Activated CD4-positive, alpha-beta T cell treated with anti-CD3 and anti-CD28 coated beads, Interleukin-2, amount 10 ng/mL, durations not matched to agents 7 days and 5 days (primary cell): ENCODE data around the gene TNNC1. TPM values are rescaled to one million over a fixed set of nuclear protein-coding genes. Genes with fewer than 3 reads are reported as not detected.

ENCODE experiments used
- CTCF ChIA-PET: fragments of 350-600 bp; sonication (Branson Sonifier 250); formaldehyde crosslinking; loops from one replicate; lab custom pipeline; 2021; ENCODE audit warnings: antibody characterized with exemption; lab: Charles Lee
- POLR2A ChIA-PET: fragments of 350-600 bp; sonication (Branson Sonifier 250); formaldehyde crosslinking; loops from one replicate; lab custom pipeline; 2021; ENCODE audit warnings: antibody characterized with exemption; lab: Charles Lee
- DNase-seq: peaks from one replicate; pipeline ENCODE4 v3.0.0-alpha.2; 2020
- H3K27ac Mint-ChIP-seq: one replicate; pipeline ENCODE4 v1.8.0; 2021; ENCODE audit warnings: mild to moderate bottlenecking, moderate library complexity, mixed read lengths
- H3K27me3 Mint-ChIP-seq: one replicate; pipeline ENCODE4 v1.8.0; 2021; ENCODE audit warnings: mixed read lengths
- H3K36me3 Mint-ChIP-seq: one replicate; pipeline ENCODE4 v1.8.0; 2021; ENCODE audit warnings: low read depth, mixed read lengths
- H3K4me1 Mint-ChIP-seq: one replicate; pipeline ENCODE4 v1.8.0; 2021; ENCODE audit warnings: mixed read lengths
- H3K4me3 Mint-ChIP-seq: one replicate; pipeline ENCODE4 v1.8.0; 2021; ENCODE audit warnings: mild to moderate bottlenecking, moderate library complexity, mixed read lengths
- H3K9me3 Mint-ChIP-seq: one replicate; pipeline ENCODE4 v1.8.0; 2021; ENCODE audit warnings: mixed read lengths
- total RNA-seq, 2 experiments: library from RNA; stranded (reverse); gene quantifications; one replicate each; pipeline ENCODE4 v1.2.3, GENCODE V29; 2021

TNNC1 gene
- total RNA-seq, 2 experiments from 2014 or later: 1.5 to 2.1 TPM

DNA sequence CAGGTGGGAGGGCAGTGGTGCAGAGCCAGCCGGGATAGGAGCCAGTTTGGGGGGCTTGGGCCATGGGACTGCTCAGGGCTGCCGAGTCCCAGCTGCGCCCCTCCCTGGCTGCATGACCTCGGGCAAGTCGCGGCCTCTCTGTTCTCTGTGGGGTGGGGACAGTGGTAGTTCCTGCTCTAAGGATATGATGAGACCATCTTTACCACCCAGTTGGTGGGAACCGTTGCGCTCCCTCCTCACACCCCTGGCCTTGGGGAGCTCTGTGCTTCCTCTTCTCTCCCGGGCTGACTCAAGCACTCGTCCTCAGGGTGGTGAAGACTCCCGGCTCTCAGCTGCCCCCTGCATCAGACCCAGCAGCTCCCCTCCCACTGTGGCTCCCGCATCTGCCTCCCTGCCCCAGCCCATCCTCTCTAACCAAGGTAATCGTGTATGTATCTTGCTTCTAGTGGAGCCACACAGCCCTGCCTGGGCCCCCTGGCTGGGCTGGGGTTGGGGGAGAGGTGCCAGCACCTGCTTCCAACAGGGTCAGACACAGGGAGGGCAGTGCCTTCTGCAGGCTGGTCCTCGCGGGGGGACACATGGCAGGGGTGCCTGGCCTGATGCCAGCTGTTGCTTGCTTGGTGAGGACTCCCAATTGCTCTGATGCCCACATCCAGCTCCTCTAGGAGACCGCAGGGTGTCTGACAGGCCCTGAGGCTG, 26.2 kb upstream of the TNNC1 start:
- no peak overlapping the region for H3K27ac Mint-ChIP-seq
- POLR2A ChIA-PET: no interaction called here
- no peak for DNase-seq
- no peaks in the 10 kb centered on the region for H3K4me1 Mint-ChIP-seq
- H3K36me3 Mint-ChIP-seq: peaks cover 34% of the 10 kb centered on the region
- CTCF ChIA-PET: interaction anchor here (1.0 kb wide), 1 partner anchor 49 kb away, joined by 3 read pairs; no protein-coding TSS in a partner anchor
- no peaks in the 10 kb centered on the region for H3K9me3 Mint-ChIP-seq
- no peak overlapping the region for H3K4me3 Mint-ChIP-seq
- no peaks in the 10 kb centered on the region for H3K27me3 Mint-ChIP-seq

DNA sequence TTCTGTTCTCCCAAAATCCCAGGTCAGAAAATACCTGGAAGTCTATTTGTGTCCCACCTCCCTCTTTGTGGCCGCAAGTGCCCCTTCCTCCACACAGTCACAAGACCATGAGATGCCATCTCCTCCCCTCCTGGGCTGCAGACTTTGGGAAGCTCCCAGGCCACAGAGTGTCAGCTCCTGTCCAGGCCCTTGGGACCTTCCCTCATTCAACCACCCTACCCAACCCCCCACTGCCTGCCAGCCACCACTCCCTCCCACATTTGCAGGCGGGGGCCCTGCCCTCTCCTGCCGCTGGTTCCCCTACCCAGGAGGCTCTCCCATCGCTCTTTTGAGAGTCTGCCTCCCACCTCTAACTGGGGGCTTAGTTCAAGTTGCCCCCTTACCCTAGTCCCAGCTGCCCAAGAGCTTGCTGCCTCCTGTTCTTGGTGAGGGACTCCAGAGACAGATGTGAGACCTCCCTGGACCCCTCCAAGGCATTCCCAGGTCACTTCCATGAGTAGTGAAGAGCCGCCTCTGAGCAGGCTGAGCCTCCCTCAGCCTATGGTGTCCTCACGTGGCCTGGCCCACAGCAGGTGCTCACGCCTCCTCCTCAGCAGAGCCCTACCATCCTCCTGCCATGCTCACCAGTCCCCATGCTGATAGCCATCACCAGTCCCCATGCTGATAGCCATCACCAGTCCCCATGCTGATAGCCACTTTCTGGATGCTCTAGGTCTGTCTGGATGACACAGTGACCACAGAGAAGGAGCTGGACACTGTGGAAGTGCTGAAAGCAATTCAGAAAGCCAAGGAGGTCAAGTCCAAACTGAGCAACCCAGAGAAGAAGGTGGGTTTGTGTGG, 25.4 kb upstream of the TNNC1 start:
- Mint-ChIP-seq H3K4me3 (no peak overlapping the region), H3K27ac (no peak overlapping the region), H3K36me3 (peaks cover 34% of the 10 kb centered on the region), H3K27me3 (no peaks in the 10 kb centered on the region), H3K4me1 (no peaks in the 10 kb centered on the region), H3K9me3 (no peaks in the 10 kb centered on the region)
- DNase-seq: no peak
- CTCF ChIA-PET: interaction anchor here (1.0 kb wide), 1 partner anchor 50 kb away, joined by 3 read pairs; no protein-coding TSS in a partner anchor
- POLR2A ChIA-PET: no interaction called here

DNA sequence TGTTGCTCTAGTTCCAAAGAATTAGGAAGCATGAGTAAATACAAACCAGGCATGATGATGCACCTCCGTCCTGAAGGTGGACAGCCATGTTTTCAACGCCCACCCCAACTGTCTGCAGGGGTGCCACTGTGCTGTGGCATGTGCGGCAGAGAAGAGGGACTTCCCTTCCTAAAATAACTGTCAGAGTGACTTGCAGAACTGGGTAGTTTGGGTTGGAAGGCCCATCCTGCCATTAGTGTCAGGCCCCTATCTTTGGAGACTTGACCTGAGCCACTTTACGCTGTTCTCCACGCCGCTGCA, 23.9 kb upstream of the TNNC1 start:
- Mint-ChIP-seq H3K36me3 (peaks cover 37% of the 10 kb centered on the region), H3K27me3 (no peaks in the 10 kb centered on the region), H3K27ac (no peak overlapping the region), H3K4me3 (no peak overlapping the region), H3K9me3 (no peaks in the 10 kb centered on the region), H3K4me1 (no peaks in the 10 kb centered on the region)
- no peak for DNase-seq
- POLR2A ChIA-PET: no interaction called here
- CTCF ChIA-PET: no interaction called here

DNA sequence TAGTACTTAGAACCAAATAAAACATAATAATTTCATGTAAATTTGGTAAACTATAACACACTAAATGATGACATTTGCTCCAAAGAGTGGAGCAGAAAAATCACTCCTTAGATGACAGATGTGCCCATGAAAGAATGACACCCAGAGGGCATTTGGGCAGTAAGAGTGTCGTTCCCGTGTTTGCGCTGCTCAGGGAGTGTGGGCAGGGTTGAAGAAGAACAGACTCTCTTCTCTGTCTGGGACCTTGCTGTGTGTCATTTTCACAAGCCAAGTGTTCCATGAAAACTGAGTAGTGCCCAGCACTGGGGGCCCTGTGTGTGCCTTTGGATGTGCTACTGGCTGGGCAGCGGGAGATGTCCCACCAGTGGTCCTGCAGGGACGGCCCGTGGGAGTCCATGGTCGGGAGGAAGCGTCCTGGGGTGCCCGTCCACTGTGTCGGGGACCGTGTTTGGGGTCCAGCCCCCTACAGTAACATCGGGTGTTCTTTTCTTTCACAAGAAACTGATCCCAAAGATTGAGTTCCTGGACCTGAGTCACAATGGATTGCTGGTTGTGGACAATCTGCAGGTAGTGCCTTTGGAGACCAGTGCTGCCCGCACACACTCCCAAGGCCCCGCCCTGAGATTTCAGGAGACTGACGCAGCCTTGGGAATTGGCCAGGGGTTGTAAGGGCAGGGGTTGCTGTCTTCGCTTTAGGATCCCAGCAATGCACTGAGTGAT, 23.4 kb upstream of the TNNC1 start:
- H3K36me3 Mint-ChIP-seq: peaks cover 37% of the 10 kb centered on the region
- H3K27me3 Mint-ChIP-seq: no peaks in the 10 kb centered on the region
- CTCF ChIA-PET: interaction anchor here (1.6 kb wide), 1 partner anchor 17 kb away, joined by 3 read pairs; no protein-coding TSS in a partner anchor
- no peak overlapping the region for H3K27ac Mint-ChIP-seq
- no peaks in the 10 kb centered on the region for H3K9me3 Mint-ChIP-seq
- DNase-seq: no peak
- POLR2A ChIA-PET: no interaction called here
- no peak overlapping the region for H3K4me3 Mint-ChIP-seq
- no peaks in the 10 kb centered on the region for H3K4me1 Mint-ChIP-seq

DNA sequence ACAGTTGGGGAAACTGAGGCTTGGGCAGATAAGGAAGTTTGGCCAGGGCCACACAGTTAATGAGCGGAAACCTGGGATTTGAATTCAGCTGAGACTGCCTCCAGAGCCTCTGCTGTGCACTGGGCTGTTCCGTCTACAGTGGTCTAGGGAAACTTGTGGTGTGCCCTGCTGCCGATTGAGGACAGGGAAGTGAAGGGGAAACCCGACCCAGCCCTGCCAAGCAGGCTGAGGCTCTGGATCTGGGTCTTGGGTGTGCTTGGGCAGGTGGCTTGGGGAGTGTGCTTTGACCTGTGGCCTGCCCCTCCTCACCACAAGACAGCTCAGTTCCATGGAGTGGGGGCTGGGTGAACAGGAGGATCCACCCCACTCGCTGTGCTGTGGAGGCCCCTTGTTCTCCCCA, 19.2 kb upstream of the TNNC1 start:
- H3K9me3 Mint-ChIP-seq: no peaks in the 10 kb centered on the region
- ChIA-PET CTCF (interaction anchor here (0.8 to 2.9 kb wide), 3 partner anchors 9 to 42 kb away, joined by 3 to 10 read pairs (median 4); no protein-coding TSS in a partner anchor), POLR2A (no interaction called here)
- no peak overlapping the region for H3K27ac Mint-ChIP-seq
- no peaks in the 10 kb centered on the region for H3K27me3 Mint-ChIP-seq
- no peak overlapping the region for H3K4me3 Mint-ChIP-seq
- no peak for DNase-seq
- peaks cover 4% of the 10 kb centered on the region for H3K4me1 Mint-ChIP-seq
- peaks cover 24% of the 10 kb centered on the region for H3K36me3 Mint-ChIP-seq

DNA sequence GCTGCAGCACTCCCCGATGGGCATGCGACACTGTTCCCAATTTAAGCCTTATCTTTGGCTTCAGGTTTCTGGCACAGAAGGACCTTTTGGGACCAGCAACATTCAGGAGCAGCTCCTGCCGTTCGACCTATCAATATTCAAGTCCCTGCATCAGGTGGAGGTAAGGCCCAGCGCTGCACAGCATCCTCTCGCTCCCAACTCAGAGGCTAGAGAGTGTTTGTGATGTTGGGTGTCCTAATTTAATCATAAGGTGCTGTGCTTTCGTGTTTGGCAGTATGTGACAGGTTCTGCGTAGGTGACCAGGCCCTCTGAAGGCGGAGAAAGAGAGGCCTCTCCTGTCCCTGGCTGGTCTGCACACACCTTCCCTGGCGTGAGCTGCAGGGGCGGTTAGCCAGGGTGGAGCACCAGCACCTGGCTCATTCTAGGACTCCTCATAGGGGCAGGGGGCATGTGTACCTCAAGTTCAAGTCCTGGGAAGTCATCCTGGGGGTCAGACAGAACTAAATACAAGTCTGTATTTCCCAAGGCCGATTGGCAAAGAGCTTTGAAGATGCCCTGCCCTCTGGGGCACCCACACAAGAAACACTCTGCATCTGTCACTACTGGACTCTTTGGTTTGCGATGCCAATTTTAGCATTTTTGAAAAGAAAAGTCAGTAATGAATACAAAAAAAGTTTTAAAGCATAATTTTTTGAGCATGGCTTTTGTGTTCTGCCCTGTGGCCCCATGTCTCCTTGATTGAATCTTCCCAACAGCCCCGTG, 18.6 kb upstream of the TNNC1 start:
- peaks cover 22% of the 10 kb centered on the region for H3K36me3 Mint-ChIP-seq
- no peak overlapping the region for H3K4me3 Mint-ChIP-seq
- POLR2A ChIA-PET: no interaction called here
- H3K27me3 Mint-ChIP-seq: no peaks in the 10 kb centered on the region
- CTCF ChIA-PET: interaction anchor here (0.6 to 2.9 kb wide), 6 partner anchors 9 to 298 kb away, joined by 3 to 10 read pairs (median 4); partner anchors contain the start of genes NEK4 and STAB1
- no peaks in the 10 kb centered on the region for H3K9me3 Mint-ChIP-seq
- no peak overlapping the region for H3K27ac Mint-ChIP-seq
- peaks cover 4% of the 10 kb centered on the region for H3K4me1 Mint-ChIP-seq
- DNase-seq: no peak

DNA sequence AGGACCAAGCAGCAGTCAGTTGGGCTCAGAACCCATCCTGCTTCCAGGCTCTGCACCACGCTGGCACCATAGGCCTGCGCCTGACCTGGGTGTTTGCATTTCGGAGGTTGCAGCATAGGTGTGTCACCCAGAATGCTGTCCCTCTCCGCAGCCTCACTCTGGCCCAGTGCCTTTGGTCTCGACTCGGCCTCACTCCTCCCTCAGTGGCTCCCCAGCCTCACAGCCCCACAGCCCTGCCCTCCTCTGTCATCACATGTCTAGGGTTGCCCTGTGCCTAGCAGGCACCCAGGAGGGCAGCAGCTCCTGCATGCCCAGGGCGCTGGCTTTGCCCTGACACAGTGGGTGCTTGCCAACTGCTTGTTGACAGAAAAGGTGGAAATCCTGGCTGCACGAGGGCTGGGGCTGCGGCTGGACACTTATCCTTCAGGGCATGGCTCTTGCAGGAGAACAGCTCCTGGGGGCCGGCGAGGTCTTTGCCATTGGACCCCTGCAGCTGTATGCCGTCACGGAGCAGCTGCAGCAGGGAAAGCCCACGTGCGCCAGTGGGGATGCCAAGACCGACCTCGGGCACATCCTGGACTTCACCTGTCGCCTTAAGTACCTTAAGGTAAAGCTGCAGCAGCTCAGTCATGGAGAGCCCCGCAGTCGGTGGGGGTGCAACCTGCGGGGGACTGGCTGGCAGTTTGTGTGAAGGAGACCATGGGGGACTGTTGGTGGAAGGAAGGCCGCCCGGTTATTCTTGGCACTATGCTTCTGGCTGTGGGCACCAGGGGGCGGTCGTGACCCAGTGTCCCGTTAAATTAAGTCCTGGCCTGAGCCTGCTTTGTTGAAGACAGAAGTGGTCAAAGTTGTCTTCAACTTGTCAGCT, 17.8 kb upstream of the TNNC1 start:
- H3K27ac Mint-ChIP-seq: no peak overlapping the region
- H3K9me3 Mint-ChIP-seq: no peaks in the 10 kb centered on the region
- H3K36me3 Mint-ChIP-seq: peaks cover 22% of the 10 kb centered on the region
- DNase-seq: peak; percentile 39
- H3K27me3 Mint-ChIP-seq: no peaks in the 10 kb centered on the region
- H3K4me1 Mint-ChIP-seq: peaks cover 4% of the 10 kb centered on the region
- no peak overlapping the region for H3K4me3 Mint-ChIP-seq
- POLR2A ChIA-PET: no interaction called here
- CTCF ChIA-PET: interaction anchor here (0.6 to 2.9 kb wide), 7 partner anchors 10 to 299 kb away, joined by 3 to 10 read pairs (median 4); partner anchors contain the start of genes NEK4 and STAB1

DNA sequence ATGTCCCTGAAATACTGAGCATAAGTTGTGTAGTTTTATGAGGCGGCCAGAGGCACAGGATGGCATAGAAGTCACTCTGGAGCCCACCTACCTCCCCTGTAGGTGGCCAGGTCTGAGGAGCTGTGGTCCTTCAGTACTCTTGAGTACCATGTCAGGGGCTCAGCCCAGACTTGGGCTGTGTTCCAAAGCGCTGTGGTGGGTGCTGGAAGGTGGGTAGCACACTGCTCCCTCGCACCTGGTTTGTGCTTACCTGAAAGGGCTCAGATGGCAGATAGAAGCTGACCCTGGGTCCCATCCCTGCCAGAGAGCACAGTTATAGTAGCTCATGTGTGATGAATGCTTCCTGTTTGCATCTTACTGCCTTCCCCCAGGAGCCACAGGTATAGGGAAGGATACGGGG, 17.1 kb upstream of the TNNC1 start:
- peaks cover 22% of the 10 kb centered on the region for H3K36me3 Mint-ChIP-seq
- no peak for DNase-seq
- no peak overlapping the region for H3K27ac Mint-ChIP-seq
- H3K27me3 Mint-ChIP-seq: no peaks in the 10 kb centered on the region
- peaks cover 4% of the 10 kb centered on the region for H3K4me1 Mint-ChIP-seq
- CTCF ChIA-PET: interaction anchor here (0.6 to 2.9 kb wide), 5 partner anchors 13 to 59 kb away, joined by 3 to 10 read pairs (median 4); partner anchors contain the start of gene STAB1
- POLR2A ChIA-PET: no interaction called here
- no peaks in the 10 kb centered on the region for H3K9me3 Mint-ChIP-seq
- H3K4me3 Mint-ChIP-seq: no peak overlapping the region

DNA sequence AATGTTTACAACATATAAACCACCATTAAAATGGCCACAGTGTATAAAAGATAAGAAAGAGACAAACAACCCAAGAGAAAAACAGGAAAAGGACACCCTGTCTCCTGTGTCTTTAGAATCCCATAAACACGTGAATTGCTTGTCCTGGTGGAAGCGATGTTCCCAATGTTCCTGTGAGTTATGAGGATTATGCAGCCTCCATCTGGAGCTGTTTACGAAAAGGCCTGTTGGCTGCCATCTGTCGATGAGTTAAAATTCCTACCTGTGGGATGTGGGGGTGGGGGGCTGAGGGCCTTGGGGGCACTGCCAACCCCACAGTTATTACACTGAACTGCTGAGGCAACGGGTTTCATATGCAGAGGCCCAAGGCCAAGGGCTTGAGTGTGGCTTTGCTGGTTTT, 15.2 kb upstream of the TNNC1 start:
- peaks cover 18% of the 10 kb centered on the region for H3K36me3 Mint-ChIP-seq
- no peaks in the 10 kb centered on the region for H3K27me3 Mint-ChIP-seq
- ChIA-PET CTCF (interaction anchor here (1.2 to 1.7 kb wide), 2 partner anchors 10 to 13 kb away, joined by 3 to 4 read pairs; no protein-coding TSS in a partner anchor), POLR2A (no interaction called here)
- H3K4me3 Mint-ChIP-seq: no peak overlapping the region
- DNase-seq: no peak
- H3K9me3 Mint-ChIP-seq: no peaks in the 10 kb centered on the region
- H3K4me1 Mint-ChIP-seq: peaks cover 4% of the 10 kb centered on the region
- H3K27ac Mint-ChIP-seq: no peak overlapping the region

DNA sequence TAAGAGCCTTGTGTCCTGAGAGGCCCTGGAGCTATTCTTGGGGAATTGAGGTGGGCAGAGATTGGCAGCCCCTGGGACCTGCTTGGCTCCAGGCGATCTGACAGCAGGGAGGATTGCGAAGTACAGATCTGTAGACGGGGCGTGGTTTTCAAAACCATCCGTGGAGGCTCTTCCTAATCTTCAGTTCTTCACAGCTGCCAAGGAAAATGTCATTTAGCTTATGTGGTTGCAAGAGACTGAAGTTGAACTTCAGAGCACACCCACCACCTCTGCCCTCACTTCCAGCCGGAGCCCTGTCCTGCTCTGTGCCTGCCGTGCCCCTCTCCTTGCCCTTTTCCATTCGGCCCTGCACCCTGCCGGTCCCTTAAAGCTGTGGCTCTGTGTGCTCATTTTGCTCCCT, 14.5 kb upstream of the TNNC1 start:
- peaks cover 16% of the 10 kb centered on the region for H3K36me3 Mint-ChIP-seq
- no peak overlapping the region for H3K4me3 Mint-ChIP-seq
- no peaks in the 10 kb centered on the region for H3K9me3 Mint-ChIP-seq
- H3K27ac Mint-ChIP-seq: peak overlapping the region; percentile 28
- CTCF ChIA-PET: interaction anchor here (1.2 to 1.7 kb wide), 3 partner anchors 9 to 22 kb away, joined by 3 to 4 read pairs (median 3); no protein-coding TSS in a partner anchor
- DNase-seq: no peak
- peaks cover 4% of the 10 kb centered on the region for H3K4me1 Mint-ChIP-seq
- POLR2A ChIA-PET: no interaction called here
- H3K27me3 Mint-ChIP-seq: no peaks in the 10 kb centered on the region

DNA sequence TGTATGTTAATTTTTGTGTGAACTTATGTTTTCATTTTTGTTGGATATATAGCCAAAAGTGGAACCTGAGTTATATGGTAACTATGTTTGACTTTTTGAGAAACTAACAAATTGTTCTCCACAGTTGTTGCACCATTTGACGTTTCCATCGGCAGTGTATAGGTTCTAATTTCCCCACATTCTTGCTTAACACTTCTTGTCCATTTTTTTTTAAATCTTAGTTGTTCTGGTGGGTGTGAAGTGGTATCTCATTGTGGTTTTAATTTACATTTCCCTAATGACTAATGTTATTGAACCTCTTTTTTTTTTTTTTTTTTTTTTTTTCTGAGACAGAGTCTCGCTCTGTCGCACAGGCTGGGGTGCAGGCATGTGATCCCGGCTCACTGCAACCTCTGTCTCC, 9.6 kb upstream of the TNNC1 start:
- no peak for DNase-seq
- Mint-ChIP-seq H3K36me3 (peaks cover 25% of the 10 kb centered on the region), H3K4me1 (peaks cover 3% of the 10 kb centered on the region), H3K9me3 (no peaks in the 10 kb centered on the region), H3K27me3 (no peaks in the 10 kb centered on the region), H3K27ac (no peak overlapping the region), H3K4me3 (no peak overlapping the region)
- ChIA-PET POLR2A (no interaction called here), CTCF (no interaction called here)
